Neural progenitor cell (in vitro differentiated cells): ENCODE data around the gene HDDC2.

Experiments used
- CTCF ChIP-seq: fragments of 200-600 bp; sonication (generic); IDR thresholded peaks from 2 replicates; pipeline ENCODE4 v1.5.1; 2017; ENCODE audit warnings: antibody characterized with exemption, mild to moderate bottlenecking
- EZH2 ChIP-seq: fragments of 200-600 bp; sonication (generic); IDR thresholded peaks from 2 replicates; pipeline ENCODE4 v1.6.1; 2017; ENCODE audit warnings: antibody characterized with exemption, mild to moderate bottlenecking, moderate library complexity
- EZH2phosphoT487 ChIP-seq: fragments of 200-600 bp; sonication (generic); IDR thresholded peaks from 2 replicates; pipeline ENCODE4 v1.6.1; 2017; ENCODE audit warnings: antibody characterized with exemption

- TF ChIP-seq CTCF (no peak), EZH2 (no peak), EZH2phosphoT487 (no peak)
Measured at GRCh38 chr6:125252891-125253290, 48.9 kb downstream of the HDDC2 start.
